DOHH2 (cell line): ENCODE results near the gene DDX41.

ENCODE experiments used
- H3F3A ChIP-seq: fragments of 200-600 bp; sonication (generic), shearing (Covaris generic); 2 replicates; pipeline ENCODE4 v1.6.0; 2016; ENCODE audit warnings: antibody characterized with exemption, mild to moderate bottlenecking; ENCODE audit not compliant: control insufficient read depth, insufficient read depth
- H3K27ac ChIP-seq: fragments of 200-600 bp; sonication (generic); 2 replicates; pipeline ENCODE4 v1.5.1; 2014; ENCODE audit warnings: low read depth, mild to moderate bottlenecking, low read length, moderate library complexity
- H3K27me3 ChIP-seq: fragments of 200-600 bp; sonication (generic); 2 replicates; pipeline ENCODE4 v1.6.1; 2014; ENCODE audit warnings: mild to moderate bottlenecking, low read length, mixed read lengths; ENCODE audit not compliant: control insufficient read depth
- H3K36me3 ChIP-seq: fragments of 200-600 bp; sonication (generic); 2 replicates; pipeline ENCODE4 v1.6.1; 2014; ENCODE audit warnings: mild to moderate bottlenecking, low read length, moderate library complexity, mixed read lengths; ENCODE audit not compliant: control insufficient read depth
- H3K4me1 ChIP-seq: fragments of 200-600 bp; sonication (generic); 2 replicates; pipeline ENCODE4 v1.6.1; 2014; ENCODE audit warnings: mild to moderate bottlenecking, low read length, mixed read lengths; ENCODE audit not compliant: control insufficient read depth
- H3K4me2 ChIP-seq: fragments of 200-600 bp; sonication (generic); 2 replicates; pipeline ENCODE4 v1.6.0; 2014; ENCODE audit warnings: mild to moderate bottlenecking, low read length, moderate library complexity
- H3K4me3 ChIP-seq: fragments of 200-600 bp; sonication (generic); 2 replicates; pipeline ENCODE4 v1.5.1; 2014; ENCODE audit warnings: mild to moderate bottlenecking, low read length, mixed read lengths
- H3K79me2 ChIP-seq: fragments of 200-600 bp; sonication (generic); 2 replicates; pipeline ENCODE4 v1.6.1; 2014; ENCODE audit warnings: mild to moderate bottlenecking, low read length, mixed read lengths; ENCODE audit not compliant: control insufficient read depth
- H3K9me2 ChIP-seq: fragments of 200-600 bp; sonication (generic); replicated peaks from 2 replicates; pipeline ENCODE4 v1.6.1; 2014; ENCODE audit warnings: mild to moderate bottlenecking, low read length, mixed read lengths; ENCODE audit not compliant: control insufficient read depth
- H3K9me3 ChIP-seq: fragments of 200-600 bp; sonication (generic); 2 replicates; pipeline ENCODE4 v1.6.1; 2014; ENCODE audit warnings: antibody characterized with exemption, low read length, mixed read lengths; ENCODE audit not compliant: control insufficient read depth, insufficient read depth
- H4K20me1 ChIP-seq: fragments of 200-600 bp; sonication (generic); 2 replicates; pipeline ENCODE4 v1.6.0; 2014; ENCODE audit warnings: low read depth, mild to moderate bottlenecking, antibody characterized with exemption, low read length, moderate library complexity; ENCODE audit not compliant: control insufficient read depth, insufficient read depth
- CTCF ChIP-seq: fragments of 200-600 bp; sonication (generic); IDR thresholded peaks from one replicate; pipeline ENCODE4 v1.5.1; 2014; ENCODE audit warnings: antibody characterized with exemption, mild to moderate bottlenecking, low read depth, low read length; ENCODE audit not compliant: poor library complexity, severe bottlenecking
- EZH2phosphoT487 ChIP-seq: fragments of 200-600 bp; sonication (generic); IDR thresholded peaks from 2 replicates; pipeline ENCODE4 v1.6.1; 2017; ENCODE audit warnings: borderline replicate concordance, mild to moderate bottlenecking, antibody characterized with exemption, low read length, moderate library complexity, mixed read lengths

DDX41 gene

GRCh38 chr5:177528631-177529030 is 11.9 kb upstream of the DDX41 start:
- Histone ChIP-seq H3K36me3 (peaks cover 83% of the 10 kb centered on the region), H4K20me1 (no peaks in the 10 kb centered on the region)

GRCh38 chr5:177527595-177527994 is 10.8 kb upstream of the DDX41 start:
- H4K20me1 ChIP-seq = no peaks in the 10 kb centered on the region
- H3K9me3 ChIP-seq = no peaks in the 10 kb centered on the region
- no peaks in the 10 kb centered on the region for H3K79me2 ChIP-seq
- no peaks in the 10 kb centered on the region for H3K9me2 ChIP-seq
- peaks cover 85% of the 10 kb centered on the region for H3K36me3 ChIP-seq
- no peak overlapping the region for H3K4me3 ChIP-seq
- no peaks in the 10 kb centered on the region for H3K4me1 ChIP-seq
- H3K27me3 ChIP-seq = no peaks in the 10 kb centered on the region
- no peaks in the 10 kb centered on the region for H3F3A ChIP-seq
- TF ChIP-seq EZH2phosphoT487 (no peak), CTCF (no peak)
- no peak overlapping the region for H3K4me2 ChIP-seq
- H3K27ac ChIP-seq = no peak overlapping the region

More at GRCh38 chr5:177528631-177529030, 11.9 kb upstream of the DDX41 start:
- TF ChIP-seq EZH2phosphoT487 (no peak), CTCF (no peak)
- Histone ChIP-seq H3K27me3 (no peaks in the 10 kb centered on the region), H3K9me2 (no peaks in the 10 kb centered on the region), H3K27ac (no peak overlapping the region), H3K4me2 (no peak overlapping the region), H3K9me3 (no peaks in the 10 kb centered on the region), H3F3A (no peaks in the 10 kb centered on the region), H3K79me2 (no peaks in the 10 kb centered on the region), H3K4me3 (no peak overlapping the region), H3K4me1 (no peaks in the 10 kb centered on the region)

- Histone ChIP-seq H3F3A (no peaks in the 10 kb centered on the region), H3K4me3 (no peak overlapping the region), H3K36me3 (peaks cover 80% of the 10 kb centered on the region), H3K4me1 (peaks cover 3% of the 10 kb centered on the region), H3K27ac (no peak overlapping the region), H3K79me2 (peaks cover 2% of the 10 kb centered on the region; the same call in 1 of the 2 replicates), H3K4me2 (no peak overlapping the region), H3K27me3 (no peaks in the 10 kb centered on the region), H3K9me3 (no peaks in the 10 kb centered on the region), H3K9me2 (no peaks in the 10 kb centered on the region), H4K20me1 (no peaks in the 10 kb centered on the region)
- TF ChIP-seq CTCF (no peak), EZH2phosphoT487 (no peak)
Measured at GRCh38 chr5:177526791-177527190, 10.0 kb upstream of the DDX41 start.

GRCh38 chr5:177526191-177526590 is 9.4 kb upstream of the DDX41 start:
- Histone ChIP-seq H3F3A (no peaks in the 10 kb centered on the region), H4K20me1 (no peaks in the 10 kb centered on the region), H3K4me2 (no peak overlapping the region), H3K9me2 (no peaks in the 10 kb centered on the region), H3K9me3 (no peaks in the 10 kb centered on the region), H3K27me3 (no peaks in the 10 kb centered on the region), H3K36me3 (peaks cover 80% of the 10 kb centered on the region), H3K27ac (no peak overlapping the region), H3K4me3 (no peak overlapping the region), H3K79me2 (peaks cover 7% of the 10 kb centered on the region), H3K4me1 (peaks cover 9% of the 10 kb centered on the region)
- TF ChIP-seq CTCF (no peak), EZH2phosphoT487 (no peak)
